H1 (cell line): Measurements from ENCODE around the gene DENND2C.

Experiments
- ASH2L ChIP-seq: fragments of 200-600, 300-600 bp; sonication (generic); IDR thresholded peaks from one replicate; pipeline ENCODE4 v1.7.1; 2017; ENCODE audit warnings: low read length
- BACH1 ChIP-seq: IDR thresholded peaks from 2 replicates; pipeline ENCODE4 v1.6.1; 2012; ENCODE audit warnings: low read length, improper control_type of control experiment
- CEBPB ChIP-seq: IDR thresholded peaks from 2 replicates; pipeline ENCODE4 v1.6.1; 2012; ENCODE audit warnings: low read depth, low read length
- CHD2 ChIP-seq: IDR thresholded peaks from 2 replicates; pipeline ENCODE4 v1.6.1; 2012; ENCODE audit warnings: low read length, improper control_type of control experiment
- CTCF ChIP-seq, 3 experiments: IDR thresholded peaks; 1 replicate in 2 of 3; 2 replicates in 1 of 3; pipeline versions ENCODE4 v1.5.1 to v1.6.1; 2011; ENCODE audit warnings: low read length in 3 of 3, mild to moderate bottlenecking in 3 of 3, inconsistent platforms in 2 of 3, low read depth in 1 of 3, moderate library complexity in 1 of 3; ENCODE audit not compliant: insufficient read depth in 1 of 3; ENCODE audit errors: control extremely low read depth in 1 of 3
- EP300 ChIP-seq, 2 experiments: IDR thresholded peaks; 1 replicate in 1 of 2; 2 replicates in 1 of 2; pipeline ENCODE4 v1.6.1; 2011 to 2012; ENCODE audit warnings: low read depth in 2 of 2, low read length in 2 of 2, mild to moderate bottlenecking in 2 of 2, borderline replicate concordance in 1 of 2, inconsistent platforms in 1 of 2, moderate library complexity in 1 of 2
- EZH2 ChIP-seq: fragments of 200-600 bp; sonication (generic); IDR thresholded peaks from 2 replicates; pipeline ENCODE4 v1.7.1; 2012; ENCODE audit warnings: low read depth, mild to moderate bottlenecking, moderate library complexity, low read length, inconsistent platforms; ENCODE audit not compliant: severe bottlenecking
- JUND ChIP-seq: IDR thresholded peaks from 2 replicates; pipeline ENCODE4 v1.6.1; 2011; ENCODE audit warnings: mild to moderate bottlenecking, improper control_type of control experiment, low read length
- MAX ChIP-seq: IDR thresholded peaks from 2 replicates; pipeline ENCODE4 v1.6.1; 2012; ENCODE audit warnings: inconsistent platforms
- PHF8 ChIP-seq: fragments of 200-600 bp; sonication (generic); conservative IDR thresholded peaks from 2 replicates; pipeline ENCODE4 v1.7.1; 2012; ENCODE audit warnings: low read depth, mild to moderate bottlenecking, inconsistent platforms, low read length, moderate library complexity
- POLR2A ChIP-seq, 2 experiments: IDR thresholded peaks; 1 replicate in 1 of 2; 2 replicates in 1 of 2; pipeline ENCODE4 v1.6.1; 2011; ENCODE audit warnings: low read depth in 2 of 2, low read length in 2 of 2, mild to moderate bottlenecking in 2 of 2; ENCODE audit errors: control extremely low read depth in 1 of 2
- POLR2AphosphoS5 ChIP-seq: IDR thresholded peaks from 2 replicates; pipeline ENCODE4 v1.6.1; 2011; ENCODE audit warnings: low read depth, low read length
- TEAD4 ChIP-seq: IDR thresholded peaks from 2 replicates; pipeline ENCODE4 v1.6.1; 2012; ENCODE audit warnings: low read depth, low read length, inconsistent platforms, mixed read lengths
- YY1 ChIP-seq: IDR thresholded peaks from 2 replicates; pipeline ENCODE4 v1.6.1; 2011; ENCODE audit warnings: low read depth, mild to moderate bottlenecking, low read length

GRCh38 chr1:114701931-114702330 is 32.1 kb upstream of the DENND2C start:
- TF ChIP-seq EP300 (IDR thresholded peaks at IDR 0.05; ENCODE audit: borderline replicate concordance in 1 of 2, low read depth in 2 of 2, low read length in 2 of 2) (no peak), CTCF (IDR thresholded peaks at IDR 0.05; ENCODE audit: control extremely low read depth in 1 of 3, insufficient read depth in 1 of 3, low read depth in 1 of 3, low read length in 3 of 3) (no peak), EZH2 (no peak), JUND (no peak), BACH1 (no peak), POLR2A (IDR thresholded peaks at IDR 0.05; ENCODE audit: control extremely low read depth in 1 of 2, low read depth in 2 of 2, low read length in 2 of 2) (no peak), CEBPB (no peak), PHF8 (no peak), YY1 (no peak), MAX (no peak), POLR2AphosphoS5 (no peak), ASH2L (no peak), CHD2 (no peak), TEAD4 (no peak)
